Measurements from ENCODE around the gene FLVCR1. TPM values are rescaled to one million over a fixed set of nuclear protein-coding genes. Genes with fewer than 3 reads are reported as not detected.

Gene FLVCR1
- total RNA-seq, 2 donors from 2014 or later = 47.3 to 49.2 TPM

DNA sequence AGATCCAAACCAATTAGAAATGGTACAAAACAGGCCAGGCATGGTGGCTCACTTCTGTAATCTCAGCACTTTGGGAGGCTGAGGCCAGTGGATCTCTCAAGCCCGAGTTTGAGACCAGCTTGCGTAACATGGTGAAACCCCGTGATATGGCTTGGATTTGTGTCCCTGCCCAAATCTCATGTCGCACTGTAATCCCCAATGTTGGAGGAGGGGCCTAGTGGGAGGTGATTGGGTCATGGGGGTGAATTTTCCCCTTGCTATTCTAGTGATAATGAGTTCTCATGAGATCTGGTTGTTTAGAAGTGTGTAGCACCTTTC is 85.3 kb downstream of the FLVCR1 start:
- Mint-ChIP-seq H3K36me3 (ENCODE audit: low read depth) (peaks cover 4% of the 10 kb centered on the region), H3K27me3 (ENCODE audit: insufficient read depth) (peaks cover 5% of the 10 kb centered on the region), H3K9me3 (peaks cover 19% of the 10 kb centered on the region), H3K4me3 (no peak overlapping the region), H3K27ac (no peak overlapping the region), H3K4me1 (peaks cover 7% of the 10 kb centered on the region)
- Histone ChIP-seq H3K27me3 (ENCODE audit: control insufficient read depth, insufficient read depth, low read length, poor library complexity, severe bottlenecking) (no peaks in the 10 kb centered on the region), H3K9ac (ENCODE audit: extremely low read depth, low read length, poor library complexity, severe bottlenecking) (no peak overlapping the region), H3K9me3 (ENCODE audit: control insufficient read depth, low read length) (peaks cover 22% of the 10 kb centered on the region), H3K4me3 (ENCODE audit: low read length) (no peak overlapping the region), H3K27ac (ENCODE audit: low read depth, low read length) (no peak overlapping the region), H3K36me3 (ENCODE audit: control insufficient read depth, insufficient read depth, low read length) (no peaks in the 10 kb centered on the region), H3K4me1 (ENCODE audit: control insufficient read depth, insufficient read depth, low read length) (no peaks in the 10 kb centered on the region)
- DNase-seq = no peak
- WGBS, 2 experiments (ENCODE audit: insufficient coverage in 1 of 2, insufficient read length in 1 of 2) = 97 to 100% methylated on average over 3 to 4 of the region's 4 CpGs
- no peak for TF ChIP-seq CTCF (conservative IDR thresholded peaks at IDR 0.05)

GRCh38 chr1:212944229-212944901 is 86.3 kb downstream of the FLVCR1 start:
- H3K4me1 ChIP-seq (ENCODE audit: control insufficient read depth, insufficient read depth, low read length) = no peaks in the 10 kb centered on the region
- Mint-ChIP-seq H3K36me3 (ENCODE audit: low read depth) (peaks cover 4% of the 10 kb centered on the region), H3K4me1 (peaks cover 7% of the 10 kb centered on the region), H3K4me3 (no peak overlapping the region), H3K27me3 (ENCODE audit: insufficient read depth) (peaks cover 15% of the 10 kb centered on the region), H3K9me3 (peaks cover 22% of the 10 kb centered on the region), H3K27ac (no peak overlapping the region)
- H3K9ac ChIP-seq (ENCODE audit: extremely low read depth, low read length, poor library complexity, severe bottlenecking) = no peak overlapping the region
- no peak for TF ChIP-seq CTCF (conservative IDR thresholded peaks at IDR 0.05)
- no peak for DNase-seq
- WGBS, 2 experiments (ENCODE audit: insufficient coverage in 1 of 2, insufficient read length in 1 of 2) = 91 to 95% methylated on average over 5 to 6 of the region's 6 CpGs
- H3K4me3 ChIP-seq (ENCODE audit: low read length) = no peak overlapping the region
- no peaks in the 10 kb centered on the region for H3K36me3 ChIP-seq (ENCODE audit: control insufficient read depth, insufficient read depth, low read length)
- no peak overlapping the region for H3K27ac ChIP-seq (ENCODE audit: low read depth, low read length)
- H3K27me3 ChIP-seq (ENCODE audit: control insufficient read depth, insufficient read depth, low read length, poor library complexity, severe bottlenecking) = peaks cover 6% of the 10 kb centered on the region
- peaks cover 17% of the 10 kb centered on the region for H3K9me3 ChIP-seq (ENCODE audit: control insufficient read depth, low read length)

DNA sequence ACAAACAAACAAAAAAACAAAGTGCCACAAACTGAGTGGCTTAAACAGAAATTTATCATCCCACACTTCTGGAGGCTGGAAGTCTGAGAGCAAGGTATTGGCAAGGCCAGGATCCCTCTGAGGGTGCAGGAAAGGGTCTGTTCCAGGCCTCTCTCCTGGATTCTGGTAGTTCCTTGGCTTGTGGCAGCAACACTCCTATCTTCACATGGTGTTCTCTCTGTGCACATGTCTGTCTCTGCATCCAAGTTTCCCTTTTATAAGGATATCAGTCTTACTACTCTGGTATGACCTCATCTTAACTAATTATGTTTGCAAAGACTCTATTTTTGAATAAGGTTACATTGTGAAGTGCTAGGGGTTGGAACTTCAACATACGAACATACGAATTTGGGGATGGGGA is 87.0 kb downstream of the FLVCR1 start:
- Histone ChIP-seq H3K36me3 (ENCODE audit: control insufficient read depth, insufficient read depth, low read length) (no peaks in the 10 kb centered on the region), H3K4me1 (ENCODE audit: control insufficient read depth, insufficient read depth, low read length) (no peaks in the 10 kb centered on the region), H3K9me3 (ENCODE audit: control insufficient read depth, low read length) (peaks cover 10% of the 10 kb centered on the region), H3K9ac (ENCODE audit: extremely low read depth, low read length, poor library complexity, severe bottlenecking) (no peak overlapping the region), H3K27me3 (ENCODE audit: control insufficient read depth, insufficient read depth, low read length, poor library complexity, severe bottlenecking) (peaks cover 13% of the 10 kb centered on the region), H3K4me3 (ENCODE audit: low read length) (no peak overlapping the region), H3K27ac (ENCODE audit: low read depth, low read length) (no peak overlapping the region)
- no peaks in the 10 kb centered on the region for H3K36me3 Mint-ChIP-seq (ENCODE audit: low read depth)
- H3K9me3 Mint-ChIP-seq = peaks cover 17% of the 10 kb centered on the region
- H3K27ac Mint-ChIP-seq = no peak overlapping the region
- DNase-seq = no peak
- no peak overlapping the region for H3K4me3 Mint-ChIP-seq
- no peak for TF ChIP-seq CTCF (conservative IDR thresholded peaks at IDR 0.05)
- H3K27me3 Mint-ChIP-seq (ENCODE audit: insufficient read depth) = peaks cover 21% of the 10 kb centered on the region
- 93% methylated on average over 2 of the region's 2 CpGs for WGBS, 2 experiments (ENCODE audit: insufficient coverage in 1 of 2, insufficient read length in 1 of 2)
- peaks cover 9% of the 10 kb centered on the region for H3K4me1 Mint-ChIP-seq
